CD4-positive, alpha-beta T cell treated with Interleukin-21 for 1 hour (primary cell): ENCODE measurements around the gene RNF40.
A peak's percentile ranks its signal among the peaks of the same experiment; 100 is the strongest.

Source experiments
- DNase-seq: peaks from one replicate; pipeline ENCODE4 v3.0.0-alpha.2; 2020

Gene RNF40

DNA sequence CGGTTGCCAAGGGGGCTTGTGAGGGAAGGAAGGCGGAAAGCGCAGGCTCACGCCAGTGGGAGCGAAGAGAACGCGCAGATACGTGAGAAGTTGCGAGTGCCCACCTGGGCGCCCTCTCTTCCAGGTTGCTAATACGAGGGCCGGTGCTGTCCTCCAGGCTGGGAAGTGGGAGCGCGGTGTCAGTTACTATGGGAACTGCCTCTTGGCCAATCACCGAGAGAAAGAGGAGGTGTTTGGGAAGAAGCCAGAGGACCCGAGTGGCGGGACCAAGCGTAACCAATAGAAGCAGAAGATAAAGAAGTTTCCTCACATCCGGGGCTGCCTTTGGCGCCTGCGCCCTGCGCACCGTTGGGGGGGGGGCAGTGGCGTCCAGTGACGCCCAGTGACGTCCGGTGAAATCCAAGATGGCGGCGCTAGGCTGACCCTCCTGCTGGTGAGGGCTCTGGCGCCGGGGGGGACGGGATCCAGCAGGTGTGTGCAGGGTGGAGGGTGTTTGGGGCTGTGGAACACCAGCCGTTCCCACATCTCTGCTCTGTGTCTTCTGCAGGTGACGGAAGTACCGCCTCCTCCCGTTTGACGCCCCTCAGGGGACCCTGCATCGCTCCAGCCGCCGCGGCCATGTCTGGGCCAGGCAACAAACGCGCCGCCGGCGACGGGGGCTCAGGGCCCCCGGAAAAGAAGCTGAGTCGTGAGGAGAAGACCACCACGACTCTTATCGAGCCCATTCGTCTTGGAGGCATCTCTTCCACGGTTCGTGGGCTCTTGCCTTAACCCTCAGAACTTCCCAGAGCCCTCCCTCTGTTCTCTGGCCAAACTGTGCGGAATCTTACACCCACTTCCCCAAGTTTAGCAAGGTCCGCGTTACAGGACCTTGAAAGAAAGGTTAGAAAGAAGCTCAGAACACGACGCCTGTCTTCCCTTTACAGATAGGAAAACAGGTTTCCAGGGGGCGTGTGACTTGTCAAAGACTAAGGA, at the start of gene RNF40, which contains the start of gene CFAP119:
TSS of gene RNF40 (plus strand) at position 395 of the 975 bp plus-strand sequence. CDS start at position 619, 224 bp downstream.
TSS of gene CFAP119 (minus strand) at position 135 of the 975 bp plus-strand sequence. CDS start 314 bp downstream, outside the sequence.
- peak; percentile 94 for DNase-seq

- peak; percentile 59 for DNase-seq
These were observed 46.2 kb upstream of the RNF40 start for GRCh38 chr16:30715750-30716445.

DNA sequence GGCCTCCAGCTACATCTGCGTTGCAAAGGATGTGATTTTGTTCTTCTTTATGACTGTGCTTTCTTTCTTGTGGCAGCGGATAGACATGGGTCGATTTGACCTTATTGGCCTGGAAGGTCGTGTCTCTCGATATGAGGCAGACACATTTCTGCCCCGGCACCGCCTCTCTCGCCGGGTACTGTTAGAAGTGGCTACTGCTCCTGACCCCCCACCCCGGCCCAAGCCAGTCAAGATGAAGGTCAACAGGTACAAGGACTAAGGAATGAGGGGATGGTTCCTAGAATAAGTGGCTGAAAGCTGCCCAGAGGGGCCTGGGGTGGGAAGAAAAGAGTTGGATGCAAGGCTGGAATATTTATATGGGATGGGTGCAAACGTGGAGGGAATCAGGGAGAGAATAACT, 42.0 kb upstream of the RNF40 start:
- DNase-seq, result no peak

- no peak for DNase-seq
These were observed 41.4 kb upstream of the RNF40 start for GRCh38 chr16:30720694-30721093.

GRCh38 chr16:30721167-30721566, 41.0 kb upstream of the RNF40 start:
- no peak for DNase-seq

- no peak for DNase-seq
These were observed 40.5 kb upstream of the RNF40 start for GRCh38 chr16:30721606-30722005.

DNA sequence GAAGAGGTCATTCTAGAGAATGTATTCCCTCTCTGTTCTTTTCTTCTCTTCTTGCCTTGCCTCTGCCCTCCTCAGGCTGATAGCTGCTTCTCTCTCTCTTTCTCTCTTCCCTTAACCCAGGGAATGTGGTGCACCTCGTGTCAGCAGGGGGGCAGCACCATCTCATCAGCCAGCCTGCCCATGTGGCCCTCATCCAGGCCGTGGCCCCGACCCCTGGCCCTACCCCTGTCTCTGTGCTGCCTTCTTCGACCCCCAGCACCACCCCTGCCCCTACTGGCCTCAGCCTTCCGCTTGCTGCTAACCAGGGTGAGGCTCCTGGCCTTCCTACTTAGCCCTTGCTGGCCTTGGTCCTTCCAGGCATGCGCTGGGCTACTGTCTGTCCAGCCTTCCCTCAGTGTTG, 39.7 kb upstream of the RNF40 start:
- no peak for DNase-seq

- DNase-seq, result no peak
These were observed 39.2 kb upstream of the RNF40 start for GRCh38 chr16:30722916-30723315.

- DNase-seq, result no peak
These were observed 38.3 kb upstream of the RNF40 start for GRCh38 chr16:30723725-30724355.

GRCh38 chr16:30724641-30725417, 37.3 kb upstream of the RNF40 start:
- no peak for DNase-seq

- no peak for DNase-seq
These were observed 36.7 kb upstream of the RNF40 start for GRCh38 chr16:30725418-30725792.

- DNase-seq, result no peak
These were observed 33.8 kb upstream of the RNF40 start for GRCh38 chr16:30728321-30728720.

GRCh38 chr16:30728899-30729672, 33.0 kb upstream of the RNF40 start:
- DNase-seq, result no peak

- DNase-seq, result no peak
These were observed 30.7 kb upstream of the RNF40 start for GRCh38 chr16:30731411-30731810.

DNA sequence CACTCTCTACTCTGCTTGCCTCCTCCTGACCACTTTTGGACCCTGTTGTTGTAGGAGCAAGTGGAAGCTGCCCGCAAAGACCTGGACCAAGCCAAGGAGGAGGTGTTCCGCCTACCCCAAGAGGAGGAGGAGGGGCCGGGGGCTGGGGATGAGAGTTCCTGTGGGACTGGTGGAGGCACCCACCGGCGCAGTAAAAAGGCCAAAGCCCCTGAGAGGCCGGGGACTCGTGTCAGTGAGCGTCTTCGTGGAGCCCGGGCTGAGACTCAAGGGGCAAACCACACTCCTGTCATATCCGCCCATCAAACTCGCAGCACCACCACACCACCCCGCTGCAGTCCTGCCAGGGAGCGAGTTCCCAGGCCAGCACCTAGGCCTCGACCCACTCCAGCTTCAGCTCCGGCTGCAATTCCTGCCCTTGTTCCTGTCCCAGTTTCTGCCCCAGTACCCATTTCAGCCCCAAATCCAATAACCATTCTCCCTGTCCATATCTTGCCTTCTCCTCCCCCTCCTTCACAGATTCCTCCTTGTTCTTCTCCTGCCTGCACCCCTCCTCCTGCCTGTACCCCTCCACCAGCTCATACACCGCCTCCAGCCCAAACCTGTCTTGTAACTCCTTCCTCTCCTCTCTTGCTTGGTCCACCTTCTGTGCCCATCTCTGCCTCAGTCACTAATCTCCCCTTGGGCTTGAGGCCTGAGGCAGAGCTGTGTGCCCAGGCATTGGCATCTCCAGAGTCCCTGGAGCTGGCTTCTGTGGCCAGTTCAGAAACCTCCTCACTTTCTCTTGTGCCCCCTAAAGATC, 24.9 kb upstream of the RNF40 start:
- DNase-seq, result no peak

DNA sequence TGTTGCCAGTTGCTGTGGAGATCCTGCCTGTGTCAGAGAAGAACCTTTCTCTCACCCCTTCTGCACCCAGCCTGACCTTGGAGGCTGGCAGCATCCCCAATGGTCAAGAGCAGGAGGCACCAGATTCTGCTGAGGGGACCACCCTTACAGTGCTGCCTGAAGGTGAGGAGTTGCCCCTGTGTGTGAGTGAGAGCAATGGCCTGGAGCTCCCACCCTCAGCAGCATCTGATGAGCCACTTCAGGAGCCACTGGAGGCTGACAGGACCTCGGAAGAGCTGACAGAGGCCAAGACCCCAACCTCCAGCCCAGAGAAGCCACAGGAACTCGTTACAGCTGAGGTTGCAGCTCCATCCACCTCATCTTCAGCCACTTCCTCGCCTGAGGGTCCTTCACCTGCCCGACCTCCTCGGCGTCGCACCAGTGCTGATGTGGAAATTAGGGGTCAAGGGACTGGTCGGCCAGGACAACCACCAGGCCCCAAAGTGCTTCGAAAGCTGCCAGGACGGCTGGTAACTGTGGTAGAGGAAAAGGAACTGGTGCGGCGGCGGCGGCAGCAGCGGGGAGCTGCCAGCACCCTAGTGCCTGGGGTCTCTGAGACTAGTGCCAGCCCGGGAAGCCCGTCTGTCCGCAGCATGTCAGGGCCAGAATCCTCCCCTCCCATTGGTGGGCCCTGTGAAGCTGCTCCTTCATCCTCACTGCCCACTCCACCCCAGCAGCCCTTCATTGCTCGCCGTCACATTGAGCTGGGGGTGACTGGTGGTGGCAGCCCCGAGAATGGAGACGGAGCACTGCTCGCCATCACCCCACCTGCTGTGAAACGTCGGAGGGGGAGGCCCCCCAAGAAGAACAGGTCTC, 24.1 kb upstream of the RNF40 start:
- DNase-seq, result no peak

DNA sequence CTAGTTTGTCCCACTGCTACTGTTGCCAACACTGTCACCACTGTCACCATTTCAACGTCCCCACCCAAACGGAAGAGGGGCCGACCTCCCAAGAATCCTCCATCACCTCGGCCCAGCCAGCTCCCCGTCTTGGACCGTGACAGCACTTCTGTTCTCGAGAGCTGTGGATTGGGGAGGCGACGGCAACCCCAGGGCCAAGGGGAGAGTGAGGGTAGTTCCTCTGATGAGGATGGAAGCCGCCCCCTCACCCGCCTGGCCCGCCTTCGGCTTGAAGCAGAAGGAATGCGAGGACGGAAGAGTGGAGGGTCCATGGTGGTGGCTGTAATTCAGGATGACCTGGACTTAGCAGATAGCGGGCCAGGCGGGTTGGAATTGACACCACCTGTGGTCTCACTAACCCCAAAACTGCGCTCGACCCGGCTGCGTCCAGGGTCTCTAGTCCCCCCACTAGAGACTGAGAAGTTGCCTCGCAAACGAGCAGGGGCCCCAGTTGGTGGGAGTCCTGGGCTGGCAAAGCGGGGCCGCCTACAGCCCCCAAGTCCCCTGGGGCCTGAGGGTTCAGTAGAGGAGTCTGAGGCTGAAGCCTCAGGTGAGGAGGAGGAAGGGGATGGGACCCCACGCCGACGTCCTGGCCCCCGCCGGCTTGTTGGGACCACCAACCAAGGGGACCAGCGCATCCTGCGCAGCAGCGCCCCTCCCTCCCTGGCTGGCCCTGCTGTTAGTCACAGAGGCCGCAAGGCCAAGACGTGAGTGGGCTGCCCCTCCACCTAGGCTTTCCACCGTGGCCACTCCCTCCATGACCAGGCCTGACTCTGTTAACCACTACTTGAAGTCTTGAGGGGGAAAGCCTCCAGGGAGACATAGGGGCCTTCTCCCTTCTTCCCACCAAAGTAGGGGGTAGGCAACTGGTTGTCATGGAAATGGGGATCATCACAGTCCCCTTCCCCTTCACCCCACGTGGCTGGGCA, 22.9 kb upstream of the RNF40 start:
- DNase-seq, result no peak

DNA sequence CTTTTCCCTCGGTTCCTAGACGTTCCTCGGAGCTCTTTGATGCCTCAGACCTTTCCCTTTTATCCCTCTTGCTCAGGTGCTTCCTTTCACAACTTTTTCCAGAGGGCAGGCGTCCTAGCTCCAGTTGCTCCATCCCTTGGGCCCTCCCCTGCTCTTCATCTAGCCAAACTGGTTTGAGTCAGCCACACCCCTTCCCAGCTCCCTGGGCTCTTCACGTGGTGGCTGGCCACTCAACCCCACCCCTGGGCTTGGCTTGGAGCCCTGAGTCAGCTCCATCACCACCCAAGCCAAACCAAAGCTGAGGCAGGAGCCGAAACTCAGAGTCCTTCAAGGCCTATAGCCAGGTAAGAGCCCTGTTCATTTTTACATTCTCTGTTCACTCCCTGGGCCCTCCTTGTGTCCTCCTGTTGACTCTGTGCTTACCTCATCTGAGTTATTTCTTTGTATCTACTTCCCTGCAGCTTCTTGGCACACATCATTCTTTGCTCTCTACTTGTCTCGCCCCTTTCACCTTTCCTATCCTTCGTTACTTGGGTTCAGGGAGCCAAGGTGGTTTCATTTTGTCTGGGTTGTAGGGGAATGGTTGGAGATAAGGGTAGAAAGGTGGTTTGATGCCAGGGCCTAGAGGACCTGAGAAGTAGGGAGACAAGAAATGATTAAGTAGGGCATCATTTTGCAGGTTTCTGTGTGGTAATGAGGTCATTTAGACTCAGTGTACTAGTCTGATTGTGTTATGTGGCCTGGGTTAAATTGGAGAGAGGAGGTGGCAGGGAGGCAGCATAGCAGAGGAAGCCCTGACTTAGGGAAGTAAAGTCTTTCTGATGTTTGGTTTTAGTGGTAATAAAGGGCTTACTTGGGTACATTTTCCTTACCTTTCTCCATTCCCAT, 21.5 kb upstream of the RNF40 start:
- DNase-seq, result no peak
